Hepatocyte (in vitro differentiated cells): Measurements from ENCODE around the gene ASB6.

ENCODE experiments used
- CTCF ChIP-seq: fragments of 200-600 bp; sonication (generic); IDR thresholded peaks from 2 replicates; pipeline ENCODE4 v1.5.1; 2016; ENCODE audit warnings: antibody characterized with exemption, mild to moderate bottlenecking; ENCODE audit not compliant: poor library complexity
- EZH2 ChIP-seq: fragments of 200-600 bp; sonication (generic); IDR thresholded peaks from 2 replicates; pipeline ENCODE4 v1.6.1; 2016; ENCODE audit warnings: antibody characterized with exemption, mild to moderate bottlenecking, borderline replicate concordance

- TF ChIP-seq CTCF (no peak), EZH2 (no peak)
These were observed 34.3 kb upstream of the ASB6 start for GRCh38 chr9:129676287-129676686.
